Esophagus squamous epithelium (tissue), 4 donors: Measurements from ENCODE around the gene GLRA1.

ENCODE experiments used
- CTCF ChIP-seq, 6 experiments: fragments of 450-650 bp in 4 of 6; fragments of 200-600 bp in 2 of 6; sonication (generic) in 2 of 6; IDR thresholded peaks; one replicate each; pipeline ENCODE4 v1.5.1; 2016 to 2019; ENCODE audit warnings: antibody characterized with exemption in 6 of 6, mild to moderate bottlenecking in 4 of 6, moderate library complexity in 4 of 6
- POLR2A ChIP-seq, 4 donors: fragments of 450-650 bp; IDR thresholded peaks; one replicate each; pipeline ENCODE4 v1.6.1; 2017; ENCODE audit warnings: antibody characterized with exemption in 4 of 4, mild to moderate bottlenecking in 4 of 4, moderate library complexity in 3 of 4

GRCh38 chr5:151798674-151799073, 126.0 kb downstream of the GLRA1 start:
- no peak for TF ChIP-seq CTCF (IDR thresholded peaks at IDR 0.05)
- no peak for TF ChIP-seq POLR2A (IDR thresholded peaks at IDR 0.05)
